Mesenchymal stem cell (in vitro differentiated cells and primary cell): ENCODE results near the gene COQ9.
A peak's percentile ranks its signal among the peaks of the same experiment; 100 is the strongest.

Experiments
- DNase-seq: peaks from one replicate; pipeline ENCODE4 v3.0.0-alpha.2; 2013
- H2AFZ ChIP-seq: one replicate; pipeline ENCODE4 v1.6.1; 2013; ENCODE audit warnings: low read depth, mild to moderate bottlenecking, control low read depth, inconsistent platforms, low read length, moderate library complexity
- H2AK5ac ChIP-seq: 2 replicates; pipeline ENCODE4 v1.6.1; 2013; ENCODE audit warnings: low read length, moderate library complexity, mild to moderate bottlenecking, inconsistent platforms; ENCODE audit not compliant: severe bottlenecking
- H2BK120ac ChIP-seq: one replicate; pipeline ENCODE4 v1.6.1; 2013; ENCODE audit warnings: low read depth, mild to moderate bottlenecking, inconsistent platforms, low read length, moderate library complexity
- H2BK12ac ChIP-seq, 2 experiments: one replicate each; pipeline ENCODE4 v1.6.1; 2013; ENCODE audit warnings: inconsistent platforms in 2 of 2, low read length in 2 of 2, mild to moderate bottlenecking in 2 of 2, moderate library complexity in 2 of 2, control low read depth in 1 of 2
- H2BK15ac ChIP-seq: one replicate; pipeline ENCODE4 v1.6.1; 2013; ENCODE audit warnings: mild to moderate bottlenecking, low read depth, inconsistent platforms; ENCODE audit not compliant: poor library complexity, severe bottlenecking
- H2BK5ac ChIP-seq: 2 replicates; pipeline ENCODE4 v1.6.1; 2013; ENCODE audit warnings: low read depth, mild to moderate bottlenecking, low read length, control low read depth, inconsistent platforms; ENCODE audit not compliant: poor library complexity, severe bottlenecking
- H3K14ac ChIP-seq, 2 experiments: one replicate each; pipeline ENCODE4 v1.6.1; 2013; ENCODE audit warnings: inconsistent platforms in 2 of 2, low read length in 2 of 2, control low read depth in 1 of 2, mild to moderate bottlenecking in 1 of 2, moderate library complexity in 1 of 2
- H3K18ac ChIP-seq, 2 experiments: one replicate each; pipeline ENCODE4 v1.6.1; 2013; ENCODE audit warnings: inconsistent platforms in 2 of 2, low read length in 2 of 2, control low read depth in 1 of 2, low read depth in 1 of 2, mild to moderate bottlenecking in 1 of 2
- H3K23ac ChIP-seq, 2 experiments: one replicate each; pipeline ENCODE4 v1.6.1; 2013; ENCODE audit warnings: inconsistent platforms in 2 of 2, low read length in 2 of 2, mild to moderate bottlenecking in 2 of 2, moderate library complexity in 2 of 2, control low read depth in 1 of 2
- H3K27ac ChIP-seq: 2 replicates; pipeline ENCODE4 v1.5.1; 2013; ENCODE audit warnings: mild to moderate bottlenecking, moderate library complexity, low read length, control low read depth, inconsistent platforms; ENCODE audit not compliant: poor library complexity, severe bottlenecking
- H3K27me3 ChIP-seq, 2 experiments: 2 replicates each; pipeline versions ENCODE4 v1.6.1 to v1.7.0; 2013; ENCODE audit warnings: low read length in 2 of 2, mild to moderate bottlenecking in 2 of 2, moderate library complexity in 2 of 2, control low read depth in 1 of 2, inconsistent platforms in 1 of 2; ENCODE audit not compliant: control insufficient read depth in 1 of 2, insufficient read depth in 1 of 2
- H3K36me3 ChIP-seq, 2 experiments: 2 replicates each; pipeline versions ENCODE4 v1.6.1 to v1.7.0; 2013; ENCODE audit warnings: low read length in 2 of 2, control low read depth in 1 of 2, inconsistent platforms in 1 of 2, low read depth in 1 of 2, mild to moderate bottlenecking in 1 of 2; ENCODE audit not compliant: insufficient read depth in 2 of 2, control insufficient read depth in 1 of 2
- H3K4ac ChIP-seq, 2 experiments: one replicate each; pipeline ENCODE4 v1.6.1; 2013; ENCODE audit warnings: inconsistent platforms in 2 of 2, low read length in 2 of 2, mild to moderate bottlenecking in 2 of 2, moderate library complexity in 2 of 2, control low read depth in 1 of 2, low read depth in 1 of 2
- H3K4me1 ChIP-seq: 2 replicates; pipeline ENCODE4 v1.6.1; 2013; ENCODE audit warnings: low read depth, low read length, control low read depth; ENCODE audit not compliant: control insufficient read depth, insufficient read depth
- H3K4me2 ChIP-seq: 2 replicates; pipeline ENCODE4 v1.6.1; 2013; ENCODE audit warnings: low read length, mild to moderate bottlenecking, inconsistent platforms; ENCODE audit not compliant: poor library complexity, severe bottlenecking
- H3K4me3 ChIP-seq, 2 experiments: 2 replicates each; pipeline versions ENCODE4 v1.5.1 to v1.7.0; 2013; ENCODE audit warnings: low read length in 2 of 2, mild to moderate bottlenecking in 2 of 2, control low read depth in 1 of 2, low read depth in 1 of 2; ENCODE audit not compliant: insufficient read depth in 1 of 2
- H3K79me1 ChIP-seq: replicated peaks from 2 replicates; pipeline ENCODE4 v1.6.1; 2013; ENCODE audit warnings: mild to moderate bottlenecking, control low read depth, low read length, inconsistent platforms; ENCODE audit not compliant: poor library complexity, severe bottlenecking
- H3K9ac ChIP-seq: 2 replicates; pipeline ENCODE4 v1.7.0; 2013; ENCODE audit warnings: mild to moderate bottlenecking, low read length, moderate library complexity
- H3K9me3 ChIP-seq: 2 replicates; pipeline ENCODE4 v1.7.0; 2013; ENCODE audit warnings: mild to moderate bottlenecking, low read length; ENCODE audit not compliant: control insufficient read depth
- H4K8ac ChIP-seq: one replicate; pipeline ENCODE4 v1.6.1; 2013; ENCODE audit warnings: inconsistent platforms, mild to moderate bottlenecking, low read length, moderate library complexity
- H4K91ac ChIP-seq: one replicate; pipeline ENCODE4 v1.6.1; 2013; ENCODE audit warnings: mild to moderate bottlenecking, low read length, inconsistent platforms
- WGBS: methylation state at CpG from one replicate; pipeline ENCODE4 v1.1.7; 2013; ENCODE audit warnings: mixed read lengths; 5-methylcytosine and 5-hydroxymethylcytosine counted together

COQ9 gene

DNA sequence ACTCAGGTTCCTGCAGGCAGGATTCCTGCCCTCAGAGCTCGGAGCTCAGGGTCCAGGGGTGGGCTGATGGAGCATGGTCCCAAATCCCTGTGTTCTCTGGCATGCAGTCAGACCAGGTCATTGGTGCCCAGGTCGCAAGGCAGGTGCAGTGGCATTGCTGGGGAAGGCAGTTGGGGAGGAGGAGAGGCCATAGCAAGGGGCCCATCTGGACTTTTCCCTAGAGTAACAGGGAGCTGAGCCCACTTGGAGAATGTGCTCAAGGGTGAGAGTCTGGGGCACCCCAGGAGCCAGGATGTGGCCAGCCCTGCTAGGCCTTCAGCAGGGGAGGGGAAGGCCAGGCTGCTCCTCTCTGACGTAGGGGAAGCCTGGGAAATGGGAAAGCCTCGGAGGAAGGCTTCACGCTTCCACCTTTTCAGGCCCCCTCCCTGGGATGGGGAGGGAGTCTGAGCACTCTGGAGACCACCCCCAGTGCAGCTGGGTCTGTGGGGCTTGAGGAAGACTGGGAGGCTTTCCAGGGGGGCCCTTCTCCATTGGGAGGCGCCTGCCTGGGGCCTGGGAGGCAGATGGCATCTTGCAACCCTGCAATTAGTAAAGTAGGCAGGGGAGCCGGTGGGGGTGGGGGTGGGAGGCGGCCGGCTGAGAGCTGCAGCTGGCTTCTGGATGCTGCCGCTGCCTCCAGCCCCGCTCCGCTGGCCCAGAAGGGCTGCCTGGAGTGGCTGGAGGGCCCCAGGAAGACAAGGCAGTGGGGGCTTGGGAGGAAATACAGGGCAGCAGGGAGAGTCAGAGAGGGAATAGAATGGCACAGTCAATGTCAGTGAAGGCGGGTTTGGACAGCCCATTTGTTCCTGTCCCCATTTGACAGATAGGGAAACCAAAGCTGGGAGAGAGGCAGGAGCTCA lies 60.1 kb downstream of the COQ9 start:
- no peak overlapping the region for H3K4me2 ChIP-seq
- H2AFZ ChIP-seq: no peak overlapping the region
- H3K27me3 ChIP-seq: peaks cover 0 to 54% of the 10 kb centered on the region in 2 experiments
- H2BK15ac ChIP-seq: no peak overlapping the region
- H3K9ac ChIP-seq: no peak overlapping the region
- H4K91ac ChIP-seq: no peak overlapping the region
- no peaks in the 10 kb centered on the region for H3K79me1 ChIP-seq
- H3K36me3 ChIP-seq: peaks cover under 1 to 5% of the 10 kb centered on the region in 2 experiments
- H2AK5ac ChIP-seq: peak overlapping the region; percentile 27
- H2BK5ac ChIP-seq: no peak overlapping the region
- H3K4ac ChIP-seq: no peak overlapping the region
- no peak overlapping the region for H3K18ac ChIP-seq
- no peak overlapping the region for H3K4me3 ChIP-seq
- H3K4me1 ChIP-seq: peaks cover 25% of the 10 kb centered on the region
- no peak overlapping the region for H3K23ac ChIP-seq
- H3K27ac ChIP-seq: no peak overlapping the region
- H3K9me3 ChIP-seq: no peaks in the 10 kb centered on the region
- H2BK12ac ChIP-seq: peak overlapping the region in 1 of 2 experiments; percentile 12
- peak overlapping the region; percentile 39 for H2BK120ac ChIP-seq
- H4K8ac ChIP-seq: peak overlapping the region; percentile 32
- 49% methylated on average over 13 of the region's 13 CpGs for WGBS
- peak overlapping the region in 1 of 2 experiments; percentile 62 for H3K14ac ChIP-seq
- DNase-seq: no peak

- DNase-seq: no peak
- H3K27ac ChIP-seq: no peak overlapping the region
- no peak overlapping the region for H3K4me2 ChIP-seq
- peak overlapping the region in 1 of 2 experiments; percentile 37 for H3K14ac ChIP-seq
- H3K9ac ChIP-seq: no peak overlapping the region
- no peak overlapping the region for H4K91ac ChIP-seq
- no peak overlapping the region for H3K4ac ChIP-seq
- peaks cover 0 to 48% of the 10 kb centered on the region in 2 experiments for H3K27me3 ChIP-seq
- H2BK120ac ChIP-seq: no peak overlapping the region
- H3K4me1 ChIP-seq: peaks cover 32% of the 10 kb centered on the region
- no peak overlapping the region for H3K23ac ChIP-seq
- H2AK5ac ChIP-seq: peak overlapping the region; percentile 27
- no peak overlapping the region for H3K18ac ChIP-seq
- 71% methylated on average over 1 of the region's 3 CpGs for WGBS
- H2BK15ac ChIP-seq: no peak overlapping the region
- peak overlapping the region; percentile 35 for H4K8ac ChIP-seq
- no peaks in the 10 kb centered on the region for H3K9me3 ChIP-seq
- H3K36me3 ChIP-seq: peaks cover 4 to 11% of the 10 kb centered on the region in 2 experiments
- no peak overlapping the region for H3K4me3 ChIP-seq
- H2BK5ac ChIP-seq: no peak overlapping the region
- no peak overlapping the region for H2AFZ ChIP-seq
- no peaks in the 10 kb centered on the region for H3K79me1 ChIP-seq
- peak overlapping the region in 1 of 2 experiments; percentile 30 for H2BK12ac ChIP-seq
Observed at GRCh38 chr16:57508035-57508425, 60.8 kb downstream of the COQ9 start.

GRCh38 chr16:57509231-57509923 lies 62.1 kb downstream of the COQ9 start:
- Histone ChIP-seq H3K27me3 (peaks cover 0 to 35% of the 10 kb centered on the region in 2 experiments), H2BK120ac (no peak overlapping the region), H3K79me1 (no peaks in the 10 kb centered on the region), H4K8ac (peak overlapping the region; percentile 74), H4K91ac (peak overlapping the region; percentile 65), H3K27ac (no peak overlapping the region), H3K9ac (no peak overlapping the region), H3K36me3 (peaks cover 4 to 11% of the 10 kb centered on the region in 2 experiments), H2BK12ac (no peak overlapping the region), H2BK15ac (no peak overlapping the region), H3K9me3 (no peaks in the 10 kb centered on the region), H2BK5ac (no peak overlapping the region), H3K4me1 (peaks cover 39% of the 10 kb centered on the region), H3K4ac (peak overlapping the region in 1 of 2 experiments; percentile 38), H3K18ac (peak overlapping the region in 1 of 2 experiments; percentile 16), H2AFZ (no peak overlapping the region), H3K14ac (no peak overlapping the region), H3K4me3 (no peak overlapping the region), H3K4me2 (no peak overlapping the region), H2AK5ac (no peak overlapping the region), H3K23ac (peak overlapping the region in 1 of 2 experiments; percentile 15)
- DNase-seq: no peak
- 60% methylated on average over 8 of the region's 12 CpGs for WGBS
